IMR-90 (cell line): ENCODE measurements around the gene GLCE. TPM values are rescaled to one million over a fixed set of nuclear protein-coding genes. Genes with fewer than 3 reads are reported as not detected.

Experiments
- ATAC-seq: fragments of 200-7000 bp; cut with Tn5 transposase; 2 replicates; pipeline ENCODE4 v1.9.1; 2020; ENCODE audit warnings: low read depth, mild to moderate bottlenecking, moderate library complexity
- BruUV-seq: library from RNA; stranded (reverse); fragments of 400-500 nt; replicated peaks from 2 replicates; lab custom pipeline; 2021; lab: Mats Ljungman, UMichigan
- CTCF ChIA-PET: fragments of 300-600 bp; formaldehyde crosslinking; extraction: SDS; loops from one replicate; lab custom pipeline; 2021; ENCODE audit warnings: antibody characterized with exemption; lab: Yijun Ruan, JAX
- POLR2A ChIA-PET: fragments of 300-600 bp; sonication (Branson Sonifier 250); formaldehyde crosslinking; loops from one replicate; lab custom pipeline; 2022; ENCODE audit warnings: antibody characterized with exemption; ENCODE audit not compliant: unreplicated experiment; lab: Charles Lee
- DNase-seq: peaks from one replicate; pipeline ENCODE4 v3.0.0; 2013
- H2AFZ ChIP-seq: replicated peaks from 2 replicates; pipeline ENCODE3; 2013; ENCODE audit warnings: low read length, mild to moderate bottlenecking; ENCODE audit not compliant: poor library complexity
- H2AK5ac ChIP-seq: 2 replicates; pipeline ENCODE4 v1.6.1; 2013; ENCODE audit warnings: low read depth, low read length, inconsistent platforms
- H2AK9ac ChIP-seq: replicated peaks from 2 replicates; pipeline ENCODE3; 2013; ENCODE audit warnings: mild to moderate bottlenecking, low read depth, low read length, moderate library complexity; ENCODE audit not compliant: poor library complexity
- H2BK120ac ChIP-seq: 2 replicates; pipeline ENCODE4 v1.6.1; 2013; ENCODE audit warnings: low read depth, low read length, inconsistent platforms
- H2BK15ac ChIP-seq: 3 replicates; pipeline ENCODE4 v1.6.1; 2013; ENCODE audit warnings: low read depth, low read length, inconsistent platforms
- H2BK20ac ChIP-seq: 2 replicates; pipeline ENCODE4 v1.6.1; 2013; ENCODE audit warnings: low read depth, mild to moderate bottlenecking, inconsistent platforms, low read length, moderate library complexity
- H2BK5ac ChIP-seq: 2 replicates; pipeline ENCODE4 v1.6.1; 2013; ENCODE audit warnings: mild to moderate bottlenecking, low read depth, low read length, inconsistent platforms; ENCODE audit not compliant: poor library complexity, severe bottlenecking
- H3K14ac ChIP-seq: replicated peaks from 2 replicates; pipeline ENCODE4 v1.6.1; 2013; ENCODE audit warnings: low read depth, low read length, inconsistent platforms
- H3K18ac ChIP-seq: 2 replicates; pipeline ENCODE4 v1.6.1; 2013; ENCODE audit warnings: low read depth, low read length, control low read depth
- H3K23ac ChIP-seq: 2 replicates; pipeline ENCODE4 v1.6.1; 2013; ENCODE audit warnings: low read depth, low read length, inconsistent platforms
- H3K27ac ChIP-seq: 2 replicates; pipeline ENCODE4 v1.5.1; 2013; ENCODE audit warnings: mild to moderate bottlenecking, control low read depth, low read length; ENCODE audit not compliant: insufficient read depth
- H3K27me3 ChIP-seq: 2 replicates; pipeline ENCODE4 v1.6.1; 2013; ENCODE audit warnings: low read length; ENCODE audit not compliant: control insufficient read depth, insufficient read depth
- H3K36me3 ChIP-seq: 2 replicates; pipeline ENCODE4 v1.6.1; 2013; ENCODE audit warnings: low read length, mixed read lengths; ENCODE audit not compliant: control insufficient read depth, insufficient read depth
- H3K4ac ChIP-seq: 2 replicates; pipeline ENCODE4 v1.6.1; 2013; ENCODE audit warnings: low read depth, low read length, inconsistent platforms
- H3K4me1 ChIP-seq: 2 replicates; pipeline ENCODE4 v1.6.1; 2013; ENCODE audit warnings: low read length, mixed read lengths; ENCODE audit not compliant: control insufficient read depth, insufficient read depth
- H3K4me2 ChIP-seq: 2 replicates; pipeline ENCODE4 v1.6.1; 2013; ENCODE audit warnings: low read depth, mild to moderate bottlenecking, control low read depth, low read length, moderate library complexity
- H3K4me3 ChIP-seq: 2 replicates; pipeline ENCODE4 v1.5.1; 2013; ENCODE audit warnings: low read depth, mild to moderate bottlenecking, control low read depth, low read length, moderate library complexity; ENCODE audit not compliant: insufficient read depth
- H3K56ac ChIP-seq: 2 replicates; pipeline ENCODE4 v1.6.1; 2013; ENCODE audit warnings: low read length, inconsistent platforms; ENCODE audit not compliant: insufficient read depth; ENCODE audit errors: extremely low read depth
- H3K79me1 ChIP-seq, 2 experiments: 2 replicates each; pipeline ENCODE4 v1.6.1; 2013; ENCODE audit warnings: low read length in 2 of 2, inconsistent platforms in 1 of 2, low read depth in 1 of 2
- H3K9ac ChIP-seq: 2 replicates; pipeline ENCODE4 v1.6.1; 2013; ENCODE audit warnings: low read depth, low read length, control low read depth
- H3K9me1 ChIP-seq: 2 replicates; pipeline ENCODE4 v1.6.1; 2013; ENCODE audit warnings: low read length, inconsistent platforms; ENCODE audit not compliant: insufficient read depth
- H3K9me3 ChIP-seq: 2 replicates; pipeline ENCODE4 v1.6.1; 2013; ENCODE audit warnings: low read length; ENCODE audit not compliant: control insufficient read depth, insufficient read depth
- H4K20me1 ChIP-seq: 2 replicates; pipeline ENCODE4 v1.6.1; 2013; ENCODE audit warnings: low read length, inconsistent platforms; ENCODE audit not compliant: insufficient read depth
- H4K5ac ChIP-seq: 2 replicates; pipeline ENCODE4 v1.6.1; 2013; ENCODE audit warnings: mild to moderate bottlenecking, low read depth, low read length, control low read depth
- H4K8ac ChIP-seq, 2 experiments: 2 replicates each; pipeline ENCODE4 v1.6.1; 2013; ENCODE audit warnings: low read depth in 2 of 2, low read length in 2 of 2, control low read depth in 1 of 2, inconsistent platforms in 1 of 2
- H4K91ac ChIP-seq: 2 replicates; pipeline ENCODE4 v1.6.1; 2013; ENCODE audit warnings: low read depth, low read length, inconsistent platforms; ENCODE audit not compliant: insufficient read depth
- FOS ChIP-seq: fragments of 150-350 bp; IDR thresholded peaks from 2 replicates; pipeline ENCODE4 v1.6.1; 2016; ENCODE audit warnings: low read depth, low read length
- MAZ ChIP-seq: IDR thresholded peaks from 2 replicates; pipeline ENCODE4 v1.6.1; 2012; ENCODE audit warnings: low read depth, mild to moderate bottlenecking, low read length, improper control_type of control experiment, moderate library complexity, borderline replicate concordance
- RAD21 ChIP-seq: IDR thresholded peaks from 2 replicates; pipeline ENCODE4 v1.6.1; 2012; ENCODE audit warnings: low read length, improper control_type of control experiment
- RCOR1 ChIP-seq: IDR thresholded peaks from 2 replicates; pipeline ENCODE4 v1.6.1; 2012; ENCODE audit warnings: mild to moderate bottlenecking, low read length, improper control_type of control experiment; ENCODE audit not compliant: insufficient replicate concordance
- SMC3 ChIP-seq: fragments of 150-350 bp; IDR thresholded peaks from 2 replicates; pipeline ENCODE4 v1.6.1; 2016; ENCODE audit warnings: low read depth, mild to moderate bottlenecking, antibody characterized with exemption, low read length, moderate library complexity
- WGBS, 2 experiments: methylation state at CpG; one replicate each; pipeline versions ENCODE4 v1.1.5 to v1.1.7; 2013; ENCODE audit warnings: missing lambda C conversion rate in 2 of 2; ENCODE audit not compliant: insufficient read length in 1 of 2; ENCODE audit errors: extremely low coverage in 2 of 2; 5-methylcytosine and 5-hydroxymethylcytosine counted together
- dilution Hi-C: fragments of 300-500 bp; cut with HindIII; formaldehyde crosslinking; loops from one replicate; pipeline ENCODE4 v1.14.3; 2018; ENCODE audit warnings: low sequenced_read_pairs; ENCODE audit not compliant: unreplicated experiment
- in situ Hi-C: fragments of 300-500 bp; cut with MboI; formaldehyde crosslinking; loops from 3 replicates; pipeline ENCODE4 v1.14.3; 2019; ENCODE audit warnings: low sequenced_read_pairs, inconsistent platforms, mixed read lengths
- intact Hi-C: fragments of 100-400 bp; cut with micrococcal nuclease; formaldehyde crosslinking; loops from 2 replicates; pipeline ENCODE4 v1.10.0; 2022
- polyA plus RNA-seq, 3 experiments: library from polyadenylated mRNA; depleted of rRNA; stranded (reverse); fragments of >200 nt; gene quantifications; 2 replicates each; pipeline ENCODE4 v1.2.3, GENCODE V29; 2012; ENCODE audit warnings: low replicate concordance in 1 of 3
- total RNA-seq: library from RNA; depleted of rRNA; stranded (reverse); fragments of >200 nt; gene quantifications from 2 replicates; pipeline ENCODE4 v1.2.3, GENCODE V29; 2012
- TF ChIP-seq, protein P1 (sequence below): conservative IDR thresholded peaks from 2 replicates; pipeline ENCODE4 v1.5.1; 2012; ENCODE audit warnings: mild to moderate bottlenecking, low read depth, low read length, improper control_type of control experiment

GLCE gene
- total and polyA plus RNA-seq, 2 of the 4 experiments (the other 2 are of a cell fraction) = 15.3 to 29.6 TPM

GRCh38 chr15:69272891-69273290 is 112.5 kb downstream of the GLCE start:
- BruUV-seq = no TSS peak
- TF ChIP-seq FOS = no peak
- TF ChIP-seq MAZ = no peak
- no peak for TF ChIP-seq RCOR1
- no peak for TF ChIP-seq RAD21
- no peak for TF ChIP-seq SMC3
- TF ChIP-seq, protein P1, sequence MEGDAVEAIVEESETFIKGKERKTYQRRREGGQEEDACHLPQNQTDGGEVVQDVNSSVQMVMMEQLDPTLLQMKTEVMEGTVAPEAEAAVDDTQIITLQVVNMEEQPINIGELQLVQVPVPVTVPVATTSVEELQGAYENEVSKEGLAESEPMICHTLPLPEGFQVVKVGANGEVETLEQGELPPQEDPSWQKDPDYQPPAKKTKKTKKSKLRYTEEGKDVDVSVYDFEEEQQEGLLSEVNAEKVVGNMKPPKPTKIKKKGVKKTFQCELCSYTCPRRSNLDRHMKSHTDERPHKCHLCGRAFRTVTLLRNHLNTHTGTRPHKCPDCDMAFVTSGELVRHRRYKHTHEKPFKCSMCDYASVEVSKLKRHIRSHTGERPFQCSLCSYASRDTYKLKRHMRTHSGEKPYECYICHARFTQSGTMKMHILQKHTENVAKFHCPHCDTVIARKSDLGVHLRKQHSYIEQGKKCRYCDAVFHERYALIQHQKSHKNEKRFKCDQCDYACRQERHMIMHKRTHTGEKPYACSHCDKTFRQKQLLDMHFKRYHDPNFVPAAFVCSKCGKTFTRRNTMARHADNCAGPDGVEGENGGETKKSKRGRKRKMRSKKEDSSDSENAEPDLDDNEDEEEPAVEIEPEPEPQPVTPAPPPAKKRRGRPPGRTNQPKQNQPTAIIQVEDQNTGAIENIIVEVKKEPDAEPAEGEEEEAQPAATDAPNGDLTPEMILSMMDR = no peak
- ChIA-PET CTCF (no interaction called here), POLR2A (no interaction called here)
- H3K4me2 ChIP-seq = no peak overlapping the region
- intact Hi-C loops = no loop called here
- no peaks in the 10 kb centered on the region for H3K27me3 ChIP-seq
- 0 out of 2 replicates have a peak, but pooled peaks cover 7% of the 10 kb centered on the region for H3K9me1 ChIP-seq
- no peak overlapping the region for H3K4me3 ChIP-seq
- H3K4me1 ChIP-seq = no peaks in the 10 kb centered on the region; the same call in 1 of the 2 replicates
- no peak overlapping the region for H2BK20ac ChIP-seq
- no peak overlapping the region for H3K18ac ChIP-seq
- no peak for DNase-seq
- H2AK5ac ChIP-seq = no peak overlapping the region
- no peaks in the 10 kb centered on the region for H3K79me1 ChIP-seq
- no peak overlapping the region for H3K4ac ChIP-seq
- in situ Hi-C loops = no loop called here
- no peak overlapping the region for H3K23ac ChIP-seq
- H3K14ac ChIP-seq = no peak overlapping the region; the same call in 1 of the 2 replicates
- H2BK120ac ChIP-seq = no peak overlapping the region
- no CpG with 5 or more reads among the region's 6 CpGs for WGBS, 2 experiments
- no peak overlapping the region for H4K5ac ChIP-seq
- H3K56ac ChIP-seq = no peak overlapping the region
- H2AK9ac ChIP-seq = no peak overlapping the region
- ATAC-seq = no peak
- no peak overlapping the region for H2BK5ac ChIP-seq
- dilution Hi-C loops = no loop called here
- H3K9me3 ChIP-seq = no peaks in the 10 kb centered on the region
- no peak overlapping the region for H2AFZ ChIP-seq
- no peak overlapping the region for H2BK15ac ChIP-seq
- H4K91ac ChIP-seq = no peak overlapping the region
- H4K8ac ChIP-seq = no peak overlapping the region
- peaks cover 8% of the 10 kb centered on the region; the same call in 1 of the 2 replicates for H3K36me3 ChIP-seq
- H3K27ac ChIP-seq = no peak overlapping the region
- no peak overlapping the region for H3K9ac ChIP-seq
- no peaks in the 10 kb centered on the region for H4K20me1 ChIP-seq
